Activated CD8-positive, alpha-beta T cell treated with anti-CD3 and anti-CD28 coated beads, Interleukin-2, amount 10 ng/mL, durations not matched to agents 7 days and 5 days (primary cell): ENCODE data around the gene ADM2. TPM values are rescaled to one million over a fixed set of nuclear protein-coding genes. Genes with fewer than 3 reads are reported as not detected.

ENCODE experiments used
- ATAC-seq: fragments of 150-1000 bp; cut with Tn5 transposase; one replicate; pipeline ENCODE4 v1.10.0; 2021; ENCODE audit warnings: moderate library complexity
- CTCF ChIA-PET: fragments of 350-600 bp; sonication (Branson Sonifier 250); formaldehyde crosslinking; loops from one replicate; lab custom pipeline; 2021; ENCODE audit warnings: antibody characterized with exemption; lab: Charles Lee
- POLR2A ChIA-PET: fragments of 350-600 bp; sonication (Branson Sonifier 250); formaldehyde crosslinking; loops from one replicate; lab custom pipeline; 2021; ENCODE audit warnings: antibody characterized with exemption; lab: Charles Lee
- DNase-seq: peaks from one replicate; pipeline ENCODE4 v3.0.0-alpha.2; 2020
- H3K27ac Mint-ChIP-seq: one replicate; pipeline ENCODE4 v1.8.0; 2021; ENCODE audit warnings: mild to moderate bottlenecking, mixed read lengths
- H3K27me3 Mint-ChIP-seq: one replicate; pipeline ENCODE4 v1.8.0; 2021; ENCODE audit warnings: low read depth, mixed read lengths
- H3K36me3 Mint-ChIP-seq: one replicate; pipeline ENCODE4 v1.8.0; 2021; ENCODE audit warnings: low read depth, mixed read lengths
- H3K4me1 Mint-ChIP-seq: one replicate; pipeline ENCODE4 v1.8.0; 2021; ENCODE audit warnings: low read depth, mixed read lengths
- H3K4me3 Mint-ChIP-seq: one replicate; pipeline ENCODE4 v1.8.0; 2021; ENCODE audit warnings: mild to moderate bottlenecking, mixed read lengths
- H3K9me3 Mint-ChIP-seq: one replicate; pipeline ENCODE4 v1.8.0; 2022; ENCODE audit warnings: mixed read lengths; ENCODE audit not compliant: insufficient read depth
- total RNA-seq, 2 experiments: library from RNA; stranded (reverse); gene quantifications; one replicate each; pipeline ENCODE4 v1.2.3, GENCODE V29; 2021

ADM2 gene
- total RNA-seq, 2 experiments from 2014 or later: 4.1 to 4.2 TPM

DNA sequence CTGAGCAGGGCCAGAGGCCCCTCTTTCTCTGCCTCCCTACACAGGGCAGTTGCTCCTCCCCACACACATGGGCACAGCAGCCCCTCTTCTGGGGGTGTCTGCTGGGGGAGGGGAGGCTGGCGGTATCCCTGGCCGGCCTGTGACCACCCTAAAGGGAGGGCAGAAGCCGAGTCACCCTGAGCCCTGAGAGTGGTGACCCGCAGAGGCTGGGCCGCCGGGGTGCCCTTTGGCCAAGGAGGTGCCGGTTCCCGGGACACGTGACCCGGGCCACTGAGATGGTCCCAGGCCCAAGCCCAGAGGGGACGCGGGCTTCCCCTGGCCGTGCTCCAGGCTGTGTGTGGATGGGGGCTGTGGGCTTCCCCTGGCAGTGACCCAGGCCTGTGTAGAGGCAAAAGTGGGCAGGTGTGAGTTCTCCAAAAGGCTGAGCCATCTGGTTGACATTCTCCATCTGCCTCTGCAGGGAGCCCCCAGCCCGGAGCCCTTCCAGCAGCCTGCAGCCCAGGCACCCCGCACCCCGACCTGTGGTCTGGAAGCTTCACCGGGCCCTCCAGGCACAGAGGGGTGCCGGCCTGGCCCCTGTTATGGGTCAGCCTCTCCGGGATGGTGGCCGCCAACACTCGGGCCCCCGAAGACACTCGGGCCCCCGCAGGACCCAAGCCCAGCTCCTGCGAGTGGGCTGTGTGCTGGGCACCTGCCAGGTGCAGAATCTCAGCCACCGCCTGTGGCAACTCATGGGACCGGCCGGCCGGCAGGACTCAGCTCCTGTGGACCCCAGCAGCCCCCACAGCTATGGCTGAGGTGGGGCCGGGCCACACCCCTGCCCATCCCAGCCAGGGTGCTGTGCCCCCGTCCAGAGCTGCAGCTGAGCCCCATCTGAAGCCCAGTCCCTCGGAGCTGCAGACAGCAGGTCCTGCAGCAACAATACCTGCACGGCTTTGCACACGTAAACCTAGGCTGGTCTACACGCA is 1.0 kb downstream of the ADM2 start:
- Mint-ChIP-seq H3K4me3 (peak overlapping the region; percentile 73), H3K36me3 (no peaks in the 10 kb centered on the region), H3K27ac (peak overlapping the region; percentile 63), H3K9me3 (no peaks in the 10 kb centered on the region), H3K27me3 (peaks cover 21% of the 10 kb centered on the region), H3K4me1 (peaks cover 5% of the 10 kb centered on the region)
- ATAC-seq (no peak), DNase-seq (no peak)
- CTCF ChIA-PET: interaction anchor here (2.2 kb wide), 1 partner anchor 9 kb away, joined by 9 read pairs; no protein-coding TSS in a partner anchor
- POLR2A ChIA-PET: interaction anchor here (1.3 kb wide), 1 partner anchor 12 kb away, joined by 4 read pairs; no protein-coding TSS in a partner anchor

DNA sequence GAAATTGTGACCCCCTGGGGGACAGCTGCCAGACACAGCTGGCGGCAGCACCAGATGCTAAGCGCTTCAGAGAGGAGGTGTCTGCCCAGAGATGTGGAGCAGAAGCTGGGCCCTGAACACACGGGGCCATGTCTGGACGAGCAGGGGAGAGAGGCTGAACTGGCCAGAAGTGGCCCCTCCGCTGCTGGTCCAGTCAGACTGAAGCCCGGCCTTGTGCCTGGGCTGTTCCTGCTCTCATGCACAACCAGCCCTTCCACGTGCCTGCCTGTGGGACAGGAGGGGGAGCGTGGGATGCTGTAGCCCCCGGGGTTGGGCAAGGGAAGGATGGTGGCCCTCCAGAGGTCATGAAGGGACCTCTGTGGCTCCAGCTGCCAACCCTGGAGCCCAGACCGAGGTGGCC is 1.8 kb downstream of the ADM2 start:
- ATAC-seq (no peak), DNase-seq (no peak)
- H3K27ac Mint-ChIP-seq: no peak overlapping the region
- no peaks in the 10 kb centered on the region for H3K9me3 Mint-ChIP-seq
- ChIA-PET POLR2A (interaction anchor here (1.3 kb wide), 1 partner anchor 13 kb away, joined by 4 read pairs; no protein-coding TSS in a partner anchor), CTCF (interaction anchor here (2.2 kb wide), 1 partner anchor 9 kb away, joined by 9 read pairs; no protein-coding TSS in a partner anchor)
- peaks cover 21% of the 10 kb centered on the region for H3K27me3 Mint-ChIP-seq
- H3K4me1 Mint-ChIP-seq: peaks cover 5% of the 10 kb centered on the region
- no peak overlapping the region for H3K4me3 Mint-ChIP-seq
- no peaks in the 10 kb centered on the region for H3K36me3 Mint-ChIP-seq

DNA sequence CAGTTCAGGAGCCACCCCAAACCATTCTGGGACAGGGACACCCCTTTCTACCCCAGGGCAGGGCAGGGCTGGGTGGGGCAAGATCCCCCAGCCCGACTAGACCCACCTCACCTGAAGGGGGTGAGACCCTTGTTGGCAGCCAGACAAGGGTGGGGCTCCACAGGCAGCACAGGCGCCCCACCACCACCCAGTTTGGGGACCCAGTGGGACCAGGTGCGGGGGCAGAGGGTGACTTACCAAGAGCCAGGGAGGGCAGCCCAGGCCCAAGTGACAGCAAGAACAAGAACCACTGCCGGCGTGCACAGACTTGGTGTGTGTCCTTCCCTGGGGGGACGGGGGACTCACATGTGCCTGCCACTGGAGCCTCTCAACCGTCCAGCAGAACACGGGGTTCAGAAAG is 2.2 kb downstream of the ADM2 start:
- Mint-ChIP-seq H3K27me3 (peaks cover 19% of the 10 kb centered on the region), H3K36me3 (no peaks in the 10 kb centered on the region), H3K4me1 (peaks cover 5% of the 10 kb centered on the region), H3K4me3 (no peak overlapping the region), H3K9me3 (no peaks in the 10 kb centered on the region), H3K27ac (no peak overlapping the region)
- POLR2A ChIA-PET: interaction anchor here (1.3 kb wide), 1 partner anchor 13 kb away, joined by 4 read pairs; no protein-coding TSS in a partner anchor
- CTCF ChIA-PET: interaction anchor here (2.2 kb wide), 1 partner anchor 10 kb away, joined by 9 read pairs; no protein-coding TSS in a partner anchor
- no peak for DNase-seq
- no peak for ATAC-seq

DNA sequence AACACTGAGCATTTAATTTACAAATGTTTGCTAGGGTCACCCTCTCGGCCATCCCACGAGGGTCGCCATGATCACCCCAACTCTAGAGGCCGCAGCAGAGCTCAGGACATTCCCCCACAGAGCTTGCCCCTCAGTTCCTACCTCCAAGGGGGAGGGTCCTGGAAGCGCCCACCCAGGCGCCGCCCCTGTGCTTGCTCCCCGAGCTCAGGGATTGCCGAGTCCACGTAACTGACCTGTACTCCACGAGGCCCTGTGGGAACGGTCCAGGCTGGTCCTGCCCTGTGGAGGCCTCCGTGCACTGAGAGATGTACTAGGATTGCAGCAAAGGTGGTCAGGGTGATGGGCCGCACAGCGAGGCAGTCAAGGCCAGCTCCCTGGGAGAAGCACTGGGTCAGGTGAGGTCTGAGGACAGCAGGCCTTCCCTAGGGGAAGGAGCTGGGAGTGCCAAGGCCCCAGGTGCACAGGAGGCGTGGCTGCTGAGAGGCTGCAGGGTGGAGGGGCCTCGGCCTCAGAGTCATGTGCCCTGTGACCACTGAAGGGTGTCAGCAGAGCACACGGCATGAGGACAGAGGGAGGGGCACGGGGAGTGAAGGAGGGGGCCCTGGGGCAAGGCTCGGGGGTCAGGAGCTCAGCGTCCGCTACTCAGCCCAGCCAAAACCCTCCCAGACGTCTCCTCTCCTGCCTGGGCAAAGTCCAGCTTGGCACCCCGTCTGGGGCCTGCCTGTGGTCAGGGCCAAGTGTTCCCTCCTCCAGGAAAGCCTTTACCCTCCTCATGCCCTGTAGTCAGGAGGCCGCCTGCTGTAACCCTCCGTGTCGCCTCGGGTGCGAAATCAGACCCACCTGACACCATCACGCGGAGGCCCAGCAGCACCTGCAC is 2.9 kb downstream of the ADM2 start:
- Mint-ChIP-seq H3K27me3 (peaks cover 14% of the 10 kb centered on the region), H3K36me3 (no peaks in the 10 kb centered on the region), H3K4me3 (no peak overlapping the region), H3K4me1 (peaks cover 5% of the 10 kb centered on the region), H3K27ac (no peak overlapping the region), H3K9me3 (no peaks in the 10 kb centered on the region)
- ChIA-PET CTCF (no interaction called here), POLR2A (interaction anchor here (1.5 kb wide), 1 partner anchor 23 kb away, joined by 4 read pairs; the partner anchor contains the start of genes LMF2 and NCAPH2)
- no peak for DNase-seq
- ATAC-seq: no peak

DNA sequence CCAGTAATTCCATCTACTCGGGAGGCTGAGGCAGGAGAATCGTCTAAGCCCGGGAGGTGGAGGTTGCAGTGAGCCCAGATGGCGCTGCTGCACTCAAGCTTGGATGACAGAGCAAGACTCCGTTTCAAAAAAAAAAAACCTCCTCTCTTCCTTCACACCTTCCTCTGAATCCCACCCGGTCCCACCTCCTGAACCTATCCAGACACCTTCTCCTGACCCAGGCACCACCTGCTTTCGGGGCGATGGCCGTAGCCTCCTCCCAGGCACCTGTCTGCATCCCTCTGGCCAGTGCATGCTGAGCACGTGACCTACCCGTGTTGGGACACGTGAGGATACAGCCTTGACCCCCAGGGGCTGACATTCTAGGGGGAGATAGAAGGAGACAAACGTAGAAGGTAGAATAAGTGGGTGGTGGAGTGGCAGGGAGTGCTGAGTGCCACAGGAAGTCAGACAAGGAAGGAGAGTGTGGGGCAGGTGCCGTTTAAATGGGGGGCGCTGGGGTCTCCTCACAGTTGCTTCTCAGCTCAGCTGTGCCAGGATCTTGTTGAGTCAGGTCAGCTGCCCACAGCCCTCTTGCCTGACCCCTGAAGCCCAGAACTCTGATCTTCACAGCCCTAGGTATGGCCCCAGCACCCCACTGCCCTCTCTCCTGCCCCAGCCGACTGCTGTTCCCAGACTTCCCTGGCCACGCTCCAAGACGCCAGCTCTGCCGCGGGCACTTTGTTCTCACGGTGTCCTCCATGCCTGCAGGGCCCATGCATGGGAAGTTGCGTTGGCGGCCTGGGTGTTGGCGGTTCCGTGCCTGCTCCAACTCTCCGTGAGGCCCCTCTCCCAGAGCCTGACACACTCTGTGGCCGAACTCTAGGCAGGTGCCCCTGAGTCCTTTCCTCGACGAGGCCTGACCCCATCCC is 4.1 kb downstream of the ADM2 start:
- no peaks in the 10 kb centered on the region for H3K9me3 Mint-ChIP-seq
- H3K27ac Mint-ChIP-seq: no peak overlapping the region

DNA sequence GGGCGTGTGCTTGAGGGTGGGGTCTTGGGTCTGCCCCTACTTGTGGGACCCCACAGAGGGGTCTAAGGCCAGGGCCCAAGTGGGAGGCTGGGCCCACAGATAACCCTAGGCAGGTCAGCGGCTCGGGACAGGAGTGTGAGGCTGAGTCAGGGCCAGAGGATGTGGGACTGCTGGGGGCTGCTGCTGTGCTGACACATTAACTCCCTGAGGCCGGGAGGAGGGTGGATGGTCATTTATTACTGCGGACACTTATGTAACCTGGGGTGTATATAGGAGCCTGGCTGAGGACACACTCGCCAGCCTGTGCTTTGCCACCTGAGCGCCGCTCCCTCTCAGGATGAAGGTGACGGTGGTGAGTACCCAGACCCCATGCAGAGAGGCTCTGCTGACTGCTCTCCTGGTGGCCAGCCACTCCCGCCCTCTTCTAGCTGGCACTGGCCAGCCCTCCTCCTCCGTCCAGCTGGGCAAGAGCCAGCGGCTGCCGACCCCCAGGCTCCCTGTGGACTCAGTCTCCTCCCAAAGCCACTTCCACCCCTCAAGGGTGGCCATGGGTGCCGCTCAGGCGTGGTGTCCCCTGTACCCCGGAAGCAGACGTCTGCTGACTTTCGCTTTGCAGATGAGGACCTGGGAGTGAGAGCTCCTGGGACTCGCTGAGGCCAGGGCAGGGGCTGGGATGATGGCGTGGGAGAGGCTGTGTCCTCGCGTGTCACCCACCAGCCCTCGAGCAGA is 5.4 kb downstream of the ADM2 start, which contains the start of gene MIOX:
MIOX (plus strand) TSS at position 299 of the 729 bp plus-strand sequence; CDS start at position 338, 39 bp downstream.
- Mint-ChIP-seq H3K36me3 (no peaks in the 10 kb centered on the region), H3K4me3 (no peak within 1 kb of the TSS), H3K4me1 (peaks cover 8% of the 10 kb centered on the region), H3K27ac (peak within 1 kb of the TSS; percentile 27), H3K9me3 (no peaks in the 10 kb centered on the region), H3K27me3 (no peaks in the 10 kb centered on the region)
- ChIA-PET CTCF (interaction anchor here (1.3 kb wide), 1 partner anchor 11 kb away, joined by 4 read pairs; no protein-coding TSS in a partner anchor), POLR2A (no interaction called here)
- DNase-seq: no peak
- no peak for ATAC-seq

More for the DNA sequence above, 4.1 kb downstream of the ADM2 start:
- no peak for ATAC-seq
- H3K4me1 Mint-ChIP-seq: peaks cover 2% of the 10 kb centered on the region
- POLR2A ChIA-PET: interaction anchor here (1.5 kb wide), 1 partner anchor 22 kb away, joined by 4 read pairs; the partner anchor contains the start of genes LMF2 and NCAPH2
- CTCF ChIA-PET: interaction anchor here (0.9 to 1.3 kb wide), 2 partner anchors 12 to 17 kb away, joined by 3 to 4 read pairs; no protein-coding TSS in a partner anchor
- H3K4me3 Mint-ChIP-seq: no peak overlapping the region
- no peaks in the 10 kb centered on the region for H3K36me3 Mint-ChIP-seq
- no peak for DNase-seq
- peaks cover 2% of the 10 kb centered on the region for H3K27me3 Mint-ChIP-seq

DNA sequence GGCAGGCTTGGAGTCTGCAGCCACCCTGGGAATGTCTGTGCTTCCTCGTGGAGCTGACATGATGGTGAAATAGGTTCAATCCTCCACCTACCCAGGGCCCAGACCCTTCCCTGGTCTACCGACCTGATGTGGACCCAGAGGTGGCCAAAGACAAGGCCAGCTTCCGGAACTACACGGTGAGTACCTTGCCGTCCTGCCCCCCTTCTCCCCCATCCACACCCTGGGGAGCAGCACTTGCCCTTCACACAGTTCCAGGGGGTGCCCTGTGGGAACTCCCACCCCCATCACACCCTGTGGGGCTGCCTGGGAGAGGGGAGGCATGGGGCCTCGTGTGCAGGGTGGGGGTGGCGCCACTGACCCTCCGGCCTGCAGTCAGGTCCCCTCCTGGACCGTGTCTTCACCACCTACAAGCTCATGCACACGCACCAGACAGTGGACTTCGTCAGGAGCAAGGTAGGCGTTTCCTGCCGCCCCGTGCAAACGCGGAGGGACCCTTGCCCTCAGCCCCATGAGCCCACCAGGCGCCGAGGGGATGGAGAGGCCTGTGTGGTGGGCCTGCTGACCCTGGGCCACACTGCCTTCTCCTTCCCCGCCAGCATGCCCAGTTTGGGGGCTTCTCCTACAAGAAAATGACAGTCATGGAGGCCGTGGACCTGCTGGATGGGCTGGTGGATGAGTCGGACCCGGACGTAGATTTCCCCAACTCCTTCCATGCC is 6.1 kb downstream of the ADM2 start:
- DNase-seq: no peak
- CTCF ChIA-PET: no interaction called here

DNA sequence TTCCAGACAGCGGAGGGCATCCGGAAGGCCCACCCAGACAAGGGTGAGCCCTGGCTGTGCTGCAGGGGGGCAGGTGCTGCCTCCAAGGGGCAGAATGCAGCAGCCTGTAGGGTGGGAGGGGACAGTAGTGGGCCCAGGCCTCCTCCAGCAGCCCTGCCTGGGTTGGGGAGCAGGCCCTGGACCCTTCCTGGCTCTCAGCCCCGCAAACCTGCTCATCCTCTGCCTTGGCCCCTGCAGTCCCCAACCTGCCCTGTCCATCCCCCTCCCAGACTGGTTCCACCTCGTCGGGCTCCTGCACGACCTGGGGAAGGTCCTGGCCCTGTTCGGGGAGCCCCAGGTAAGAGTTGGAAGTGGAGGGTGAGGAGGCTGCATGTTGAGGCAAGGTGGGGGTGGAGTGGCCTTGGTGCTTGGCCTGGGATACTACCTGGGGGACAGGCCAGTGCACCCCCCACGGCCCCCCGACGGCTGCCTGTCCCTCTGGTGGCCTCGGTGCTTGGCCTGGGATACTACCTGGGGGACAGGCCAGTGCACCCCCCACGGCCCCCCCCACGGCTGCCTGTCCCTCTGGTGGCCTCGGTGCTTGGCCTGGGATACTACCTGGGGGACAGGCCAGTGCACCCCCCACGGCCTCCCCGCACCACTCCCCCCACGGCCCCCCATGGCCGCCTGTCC is 6.8 kb downstream of the ADM2 start:
- peaks cover 8% of the 10 kb centered on the region for H3K4me1 Mint-ChIP-seq

More for the DNA sequence above, 6.1 kb downstream of the ADM2 start:
- H3K4me1 Mint-ChIP-seq: peaks cover 8% of the 10 kb centered on the region
- no peaks in the 10 kb centered on the region for H3K36me3 Mint-ChIP-seq
- ATAC-seq: no peak
- H3K4me3 Mint-ChIP-seq: no peak overlapping the region
- POLR2A ChIA-PET: no interaction called here
- H3K27me3 Mint-ChIP-seq: no peaks in the 10 kb centered on the region
- H3K9me3 Mint-ChIP-seq: no peaks in the 10 kb centered on the region
- no peak overlapping the region for H3K27ac Mint-ChIP-seq

DNA sequence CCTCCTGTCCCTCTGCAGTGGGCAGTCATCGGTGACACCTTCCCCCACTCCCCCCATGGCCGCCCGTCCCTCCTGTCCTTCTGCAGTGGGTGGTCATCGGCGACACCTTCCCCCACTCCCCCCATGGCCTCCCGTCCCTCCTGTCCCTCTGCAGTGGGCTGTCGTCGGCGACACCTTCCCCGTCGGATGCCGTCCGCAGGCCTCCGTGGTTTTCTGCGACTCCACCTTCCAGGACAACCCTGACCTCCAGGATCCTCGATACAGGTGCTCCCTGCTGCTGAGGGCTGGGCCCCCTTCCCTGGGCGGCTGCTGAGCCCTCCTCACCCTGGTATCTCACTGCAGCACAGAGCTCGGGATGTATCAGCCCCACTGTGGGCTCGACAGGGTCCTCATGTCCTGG is 7.5 kb downstream of the ADM2 start:
- ChIA-PET CTCF (no interaction called here), POLR2A (no interaction called here)
- no peak overlapping the region for H3K27ac Mint-ChIP-seq
- no peaks in the 10 kb centered on the region for H3K36me3 Mint-ChIP-seq
- H3K27me3 Mint-ChIP-seq: peaks cover 2% of the 10 kb centered on the region
- H3K4me1 Mint-ChIP-seq: peaks cover 8% of the 10 kb centered on the region
- ATAC-seq (no peak), DNase-seq (no peak)
- no peak overlapping the region for H3K4me3 Mint-ChIP-seq
- no peaks in the 10 kb centered on the region for H3K9me3 Mint-ChIP-seq

More for the DNA sequence above, 6.8 kb downstream of the ADM2 start:
- H3K4me3 Mint-ChIP-seq: no peak overlapping the region
- ATAC-seq (no peak), DNase-seq (no peak)
- no peaks in the 10 kb centered on the region for H3K9me3 Mint-ChIP-seq
- H3K36me3 Mint-ChIP-seq: no peaks in the 10 kb centered on the region
- peaks cover under 1% of the 10 kb centered on the region for H3K27me3 Mint-ChIP-seq
- H3K27ac Mint-ChIP-seq: no peak overlapping the region
- CTCF ChIA-PET: no interaction called here
- POLR2A ChIA-PET: no interaction called here
